T-helper 1 cell (primary cell): ENCODE measurements around the gene DDAH1.
A peak's percentile ranks its signal among the peaks of the same experiment; 100 is the strongest.

Experiments used
- DNase-seq, 5 donors: peaks; one replicate each; pipeline ENCODE4 v3.0.0-alpha.2; 2012 to 2020

The DDAH1 gene

GRCh38 chr1:85467929-85468540 is 3.1 kb upstream of the DDAH1 start:
- DNase-seq = no peak

- DNase-seq = no peak
Observed at GRCh38 chr1:85467036-85467435, 2.1 kb upstream of the DDAH1 start.

- DNase-seq = no peak
Observed at GRCh38 chr1:85465786-85466134, 801 bp upstream of the DDAH1 start.

- peak in 1 of 5 donors; percentile 0 for DNase-seq
Observed at GRCh38 chr1:85464497-85465098, 361 bp downstream of the DDAH1 start.

GRCh38 chr1:85463731-85464496 is 1.0 kb downstream of the DDAH1 start:
- no peak for DNase-seq

GRCh38 chr1:85462931-85463649 is 1.9 kb downstream of the DDAH1 start:
- no peak for DNase-seq

GRCh38 chr1:85461216-85461918 is 3.6 kb downstream of the DDAH1 start:
- no peak for DNase-seq

- no peak for DNase-seq
Observed at GRCh38 chr1:85460555-85461088, 4.3 kb downstream of the DDAH1 start.

GRCh38 chr1:85459290-85459689 is 5.7 kb downstream of the DDAH1 start:
- no peak for DNase-seq

GRCh38 chr1:85454214-85454613 is 10.7 kb downstream of the DDAH1 start:
- DNase-seq = no peak

- DNase-seq = no peak
Observed at GRCh38 chr1:85453640-85454194, 11.2 kb downstream of the DDAH1 start.

GRCh38 chr1:85452948-85453347 is 12.0 kb downstream of the DDAH1 start:
- no peak for DNase-seq

GRCh38 chr1:85451236-85451830 is 13.6 kb downstream of the DDAH1 start:
- DNase-seq = no peak

- DNase-seq = no peak
Observed at GRCh38 chr1:85450832-85451231, 14.1 kb downstream of the DDAH1 start.

GRCh38 chr1:85449356-85449755 is 15.6 kb downstream of the DDAH1 start:
- no peak for DNase-seq

GRCh38 chr1:85448358-85448757 is 16.6 kb downstream of the DDAH1 start:
- no peak for DNase-seq

GRCh38 chr1:85447006-85447943 is 17.7 kb downstream of the DDAH1 start:
- DNase-seq = no peak

- DNase-seq = no peak
Observed at GRCh38 chr1:85445906-85446305, 19.1 kb downstream of the DDAH1 start.

GRCh38 chr1:85444381-85444780 is 20.6 kb downstream of the DDAH1 start:
- no peak for DNase-seq

- DNase-seq = no peak
Observed at GRCh38 chr1:85440612-85441011, 24.3 kb downstream of the DDAH1 start.

GRCh38 chr1:85438353-85438752 is 26.6 kb downstream of the DDAH1 start:
- no peak for DNase-seq
